DOHH2 (cell line): ENCODE data around the gene CHMP4A.

ENCODE experiments used
- H3F3A ChIP-seq: fragments of 200-600 bp; sonication (generic), shearing (Covaris generic); 2 replicates; pipeline ENCODE4 v1.6.0; 2016; ENCODE audit warnings: antibody characterized with exemption, mild to moderate bottlenecking; ENCODE audit not compliant: control insufficient read depth, insufficient read depth
- H3K27ac ChIP-seq: fragments of 200-600 bp; sonication (generic); 2 replicates; pipeline ENCODE4 v1.5.1; 2014; ENCODE audit warnings: low read depth, mild to moderate bottlenecking, low read length, moderate library complexity
- H3K27me3 ChIP-seq: fragments of 200-600 bp; sonication (generic); 2 replicates; pipeline ENCODE4 v1.6.1; 2014; ENCODE audit warnings: mild to moderate bottlenecking, low read length, mixed read lengths; ENCODE audit not compliant: control insufficient read depth
- H3K36me3 ChIP-seq: fragments of 200-600 bp; sonication (generic); 2 replicates; pipeline ENCODE4 v1.6.1; 2014; ENCODE audit warnings: mild to moderate bottlenecking, low read length, moderate library complexity, mixed read lengths; ENCODE audit not compliant: control insufficient read depth
- H3K4me1 ChIP-seq: fragments of 200-600 bp; sonication (generic); 2 replicates; pipeline ENCODE4 v1.6.1; 2014; ENCODE audit warnings: mild to moderate bottlenecking, low read length, mixed read lengths; ENCODE audit not compliant: control insufficient read depth
- H3K4me2 ChIP-seq: fragments of 200-600 bp; sonication (generic); 2 replicates; pipeline ENCODE4 v1.6.0; 2014; ENCODE audit warnings: mild to moderate bottlenecking, low read length, moderate library complexity
- H3K4me3 ChIP-seq: fragments of 200-600 bp; sonication (generic); 2 replicates; pipeline ENCODE4 v1.5.1; 2014; ENCODE audit warnings: mild to moderate bottlenecking, low read length, mixed read lengths
- H3K79me2 ChIP-seq: fragments of 200-600 bp; sonication (generic); 2 replicates; pipeline ENCODE4 v1.6.1; 2014; ENCODE audit warnings: mild to moderate bottlenecking, low read length, mixed read lengths; ENCODE audit not compliant: control insufficient read depth
- H3K9me2 ChIP-seq: fragments of 200-600 bp; sonication (generic); replicated peaks from 2 replicates; pipeline ENCODE4 v1.6.1; 2014; ENCODE audit warnings: mild to moderate bottlenecking, low read length, mixed read lengths; ENCODE audit not compliant: control insufficient read depth
- H3K9me3 ChIP-seq: fragments of 200-600 bp; sonication (generic); 2 replicates; pipeline ENCODE4 v1.6.1; 2014; ENCODE audit warnings: antibody characterized with exemption, low read length, mixed read lengths; ENCODE audit not compliant: control insufficient read depth, insufficient read depth
- H4K20me1 ChIP-seq: fragments of 200-600 bp; sonication (generic); 2 replicates; pipeline ENCODE4 v1.6.0; 2014; ENCODE audit warnings: low read depth, mild to moderate bottlenecking, antibody characterized with exemption, low read length, moderate library complexity; ENCODE audit not compliant: control insufficient read depth, insufficient read depth
- EZH2phosphoT487 ChIP-seq: fragments of 200-600 bp; sonication (generic); IDR thresholded peaks from 2 replicates; pipeline ENCODE4 v1.6.1; 2017; ENCODE audit warnings: borderline replicate concordance, mild to moderate bottlenecking, antibody characterized with exemption, low read length, moderate library complexity, mixed read lengths
- TF ChIP-seq, protein P1 (sequence below): fragments of 200-600 bp; sonication (generic); IDR thresholded peaks from one replicate; pipeline ENCODE4 v1.5.1; 2014; ENCODE audit warnings: antibody characterized with exemption, mild to moderate bottlenecking, low read depth, low read length; ENCODE audit not compliant: poor library complexity, severe bottlenecking

Gene CHMP4A

DNA sequence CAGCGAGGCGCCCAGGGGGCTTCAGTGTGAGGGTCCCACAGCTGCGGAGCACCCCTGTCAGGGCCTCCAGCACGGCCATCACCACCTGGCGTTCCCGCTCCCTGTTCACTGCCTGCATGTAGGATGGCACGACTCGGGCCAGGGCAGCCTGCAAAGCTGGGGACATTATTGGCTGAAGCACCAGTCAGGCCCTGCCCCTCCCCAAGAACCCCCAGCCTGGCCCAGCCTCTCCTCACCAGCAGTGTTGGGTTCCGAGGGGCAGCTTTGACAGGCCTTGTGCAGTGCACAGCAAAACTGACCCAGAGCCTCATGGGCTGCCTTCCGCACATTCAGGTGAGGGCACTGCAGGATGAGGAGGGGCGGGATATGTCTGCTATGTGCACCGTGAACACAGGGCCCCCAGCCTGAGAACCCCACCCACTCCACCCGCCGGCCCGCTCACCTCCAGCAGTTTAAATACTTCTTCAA lies 30.2 kb downstream of the CHMP4A start:
- H3K4me2 ChIP-seq = no peak overlapping the region
- H3K79me2 ChIP-seq = peaks cover 16% of the 10 kb centered on the region
- H3K9me2 ChIP-seq = no peaks in the 10 kb centered on the region
- no peak overlapping the region for H3K27ac ChIP-seq
- no peaks in the 10 kb centered on the region for H3K27me3 ChIP-seq
- peaks cover 96% of the 10 kb centered on the region for H3K36me3 ChIP-seq
- peaks cover 13% of the 10 kb centered on the region for H3K4me1 ChIP-seq
- peaks cover 3% of the 10 kb centered on the region; the same call in 1 of the 2 replicates for H3F3A ChIP-seq
- H3K4me3 ChIP-seq = no peak overlapping the region
- H3K9me3 ChIP-seq = no peaks in the 10 kb centered on the region
- H4K20me1 ChIP-seq = no peaks in the 10 kb centered on the region
- TF ChIP-seq EZH2phosphoT487 = no peak
- TF ChIP-seq, protein P1, sequence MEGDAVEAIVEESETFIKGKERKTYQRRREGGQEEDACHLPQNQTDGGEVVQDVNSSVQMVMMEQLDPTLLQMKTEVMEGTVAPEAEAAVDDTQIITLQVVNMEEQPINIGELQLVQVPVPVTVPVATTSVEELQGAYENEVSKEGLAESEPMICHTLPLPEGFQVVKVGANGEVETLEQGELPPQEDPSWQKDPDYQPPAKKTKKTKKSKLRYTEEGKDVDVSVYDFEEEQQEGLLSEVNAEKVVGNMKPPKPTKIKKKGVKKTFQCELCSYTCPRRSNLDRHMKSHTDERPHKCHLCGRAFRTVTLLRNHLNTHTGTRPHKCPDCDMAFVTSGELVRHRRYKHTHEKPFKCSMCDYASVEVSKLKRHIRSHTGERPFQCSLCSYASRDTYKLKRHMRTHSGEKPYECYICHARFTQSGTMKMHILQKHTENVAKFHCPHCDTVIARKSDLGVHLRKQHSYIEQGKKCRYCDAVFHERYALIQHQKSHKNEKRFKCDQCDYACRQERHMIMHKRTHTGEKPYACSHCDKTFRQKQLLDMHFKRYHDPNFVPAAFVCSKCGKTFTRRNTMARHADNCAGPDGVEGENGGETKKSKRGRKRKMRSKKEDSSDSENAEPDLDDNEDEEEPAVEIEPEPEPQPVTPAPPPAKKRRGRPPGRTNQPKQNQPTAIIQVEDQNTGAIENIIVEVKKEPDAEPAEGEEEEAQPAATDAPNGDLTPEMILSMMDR = no peak

DNA sequence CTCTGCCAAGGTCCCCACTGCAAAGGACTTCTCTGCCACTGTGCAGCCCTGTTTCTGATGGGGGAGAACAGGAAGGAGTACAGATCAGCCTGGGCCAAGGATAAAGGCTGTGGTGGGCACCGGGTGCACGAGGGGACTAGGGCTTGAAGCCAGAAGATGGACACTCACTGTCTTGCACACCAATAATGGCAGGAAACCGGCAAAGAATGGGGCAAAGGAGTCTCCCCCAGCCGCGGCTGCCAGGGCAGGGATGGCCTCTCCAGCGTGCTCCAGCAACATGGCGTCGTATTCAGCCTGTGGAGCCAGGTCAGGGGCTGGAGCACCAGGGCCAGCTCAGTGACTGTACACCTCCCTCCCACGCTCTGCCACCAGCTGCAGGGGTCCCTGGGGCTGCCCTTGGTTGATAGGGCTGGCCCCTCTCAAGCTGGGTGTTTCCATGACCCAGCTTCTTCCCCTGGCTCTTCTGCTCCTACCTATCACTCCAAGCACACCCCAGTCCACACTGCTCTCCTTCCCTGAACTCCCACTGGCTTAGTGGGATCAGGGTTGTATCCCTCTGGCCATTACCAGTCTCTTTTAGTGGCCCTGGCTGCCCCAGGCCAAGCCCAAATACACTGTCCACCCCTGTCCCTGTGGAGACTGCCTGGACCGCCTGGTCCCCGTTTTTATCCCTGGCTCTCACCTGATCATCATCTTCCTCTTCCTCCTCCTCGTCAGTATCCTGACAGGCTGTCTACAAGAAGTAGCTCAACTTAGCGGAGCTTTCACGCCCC lies 31.0 kb downstream of the CHMP4A start:
- no peaks in the 10 kb centered on the region for H3K9me2 ChIP-seq
- H3K36me3 ChIP-seq = peaks cover 93% of the 10 kb centered on the region
- H3K27ac ChIP-seq = no peak overlapping the region
- H3K27me3 ChIP-seq = no peaks in the 10 kb centered on the region
- peaks cover 5% of the 10 kb centered on the region for H3K4me1 ChIP-seq
- no peak overlapping the region for H3K4me3 ChIP-seq
- peaks cover 9% of the 10 kb centered on the region for H3K79me2 ChIP-seq
- peaks cover 3% of the 10 kb centered on the region; the same call in 1 of the 2 replicates for H3F3A ChIP-seq
- H3K9me3 ChIP-seq = no peaks in the 10 kb centered on the region
- H4K20me1 ChIP-seq = no peaks in the 10 kb centered on the region
- no peak for TF ChIP-seq EZH2phosphoT487
- TF ChIP-seq, protein P1 = no peak
- no peak overlapping the region for H3K4me2 ChIP-seq

DNA sequence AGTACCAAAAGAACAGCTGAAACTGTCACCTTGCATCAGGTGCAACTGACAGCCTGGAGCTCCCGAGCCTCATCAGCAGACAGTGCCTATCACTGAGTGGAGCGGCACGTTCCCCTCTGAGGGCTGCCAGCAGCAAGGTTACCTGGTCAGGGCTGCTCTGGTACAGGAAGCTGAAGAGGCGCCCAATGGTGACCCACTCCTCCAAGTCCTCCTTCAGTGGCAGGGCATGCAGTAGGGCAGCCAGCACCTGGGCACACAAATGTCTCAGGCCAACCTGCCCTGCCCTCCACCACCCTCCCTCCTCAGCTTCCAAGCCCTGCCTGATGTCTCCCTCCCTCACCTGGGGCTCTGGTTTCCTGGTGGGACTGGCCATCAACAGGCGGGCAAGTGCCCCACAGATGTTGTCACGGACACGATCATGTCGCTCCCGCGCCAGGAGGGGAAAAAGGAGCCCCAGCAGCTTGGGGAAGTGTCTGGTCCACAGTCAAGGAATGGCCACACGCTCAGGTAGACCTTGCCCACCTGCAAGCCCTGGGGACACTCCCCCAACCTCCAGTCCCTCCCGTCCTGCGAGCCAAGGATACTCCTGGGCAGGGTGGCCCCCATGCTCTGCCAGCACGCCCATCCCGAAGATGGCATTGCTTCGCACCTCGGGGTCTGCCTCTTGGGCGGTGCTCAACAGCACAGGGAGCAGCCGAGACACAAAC lies 31.8 kb downstream of the CHMP4A start:
- Histone ChIP-seq H3K27me3 (no peaks in the 10 kb centered on the region), H3K4me1 (no peaks in the 10 kb centered on the region), H3F3A (peaks cover 3% of the 10 kb centered on the region; the same call in 1 of the 2 replicates), H3K79me2 (peaks cover 1% of the 10 kb centered on the region), H3K9me3 (no peaks in the 10 kb centered on the region), H4K20me1 (no peaks in the 10 kb centered on the region), H3K4me2 (no peak overlapping the region), H3K27ac (no peak overlapping the region), H3K36me3 (peaks cover 85% of the 10 kb centered on the region), H3K9me2 (no peaks in the 10 kb centered on the region), H3K4me3 (no peak overlapping the region)
- TF ChIP-seq EZH2phosphoT487 = no peak
- TF ChIP-seq, protein P1 = no peak
